ENCODE data around the gene PUS1.
"Not testable (repeated sequence)": the region's sequence is repeated elsewhere in the genome, so short reads cannot be mapped to it uniquely, and the experiment has no call there.

PUS1 gene

GRCh38 chr12:131942671-131943070, 13.6 kb downstream of the PUS1 start:
- no peak overlapping the region for H3K4me3 ChIP-seq (ENCODE audit: low read depth, low read length)
- DNase-seq (ENCODE audit: low read depth) = no peak
- no peak for TF ChIP-seq CTCF (IDR thresholded peaks at IDR 0.05; ENCODE audit: low read depth, low read length, missing control alignments)

GRCh38 chr12:131943389-131943788, 14.3 kb downstream of the PUS1 start:
- H3K4me3 ChIP-seq (ENCODE audit: low read depth, low read length) = no peak overlapping the region
- no peak for TF ChIP-seq CTCF (IDR thresholded peaks at IDR 0.05; ENCODE audit: low read depth, low read length, missing control alignments)
- DNase-seq (ENCODE audit: low read depth) = no peak

GRCh38 chr12:131943876-131944275, 14.8 kb downstream of the PUS1 start:
- no peak overlapping the region for H3K4me3 ChIP-seq (ENCODE audit: low read depth, low read length)
- DNase-seq (ENCODE audit: low read depth) = no peak
- TF ChIP-seq CTCF (IDR thresholded peaks at IDR 0.05; ENCODE audit: low read depth, low read length, missing control alignments) = no peak

GRCh38 chr12:131944601-131945251, 15.7 kb downstream of the PUS1 start:
- no peak overlapping the region for H3K4me3 ChIP-seq (ENCODE audit: low read depth, low read length)
- no peak for DNase-seq (ENCODE audit: low read depth)
- TF ChIP-seq CTCF (IDR thresholded peaks at IDR 0.05; ENCODE audit: low read depth, low read length, missing control alignments) = no peak

GRCh38 chr12:131946757-131947156, 17.7 kb downstream of the PUS1 start:
- H3K4me3 ChIP-seq (ENCODE audit: low read depth, low read length) = no peak overlapping the region
- DNase-seq (ENCODE audit: low read depth) = no peak
- no peak for TF ChIP-seq CTCF (IDR thresholded peaks at IDR 0.05; ENCODE audit: low read depth, low read length, missing control alignments)

- no peak for TF ChIP-seq CTCF (IDR thresholded peaks at IDR 0.05; ENCODE audit: low read depth, low read length, missing control alignments)
- no peak overlapping the region for H3K4me3 ChIP-seq (ENCODE audit: low read depth, low read length)
- DNase-seq (ENCODE audit: low read depth) = no peak
Observed at GRCh38 chr12:131947482-131948027, 18.5 kb downstream of the PUS1 start.

GRCh38 chr12:131948166-131948712, 19.2 kb downstream of the PUS1 start:
- no peak for DNase-seq (ENCODE audit: low read depth)
- H3K4me3 ChIP-seq (ENCODE audit: low read depth, low read length) = no peak overlapping the region
- TF ChIP-seq CTCF (IDR thresholded peaks at IDR 0.05; ENCODE audit: low read depth, low read length, missing control alignments) = no peak

- not testable (repeated sequence) for DNase-seq (ENCODE audit: low read depth)
- peak overlapping the region; percentile 67 for H3K4me3 ChIP-seq (ENCODE audit: low read depth, low read length)
Observed at GRCh38 chr12:131948713-131949430, 19.8 kb downstream of the PUS1 start.
